CD4-positive, alpha-beta T cell treated with Interleukin-4 for 1 hour (primary cell): ENCODE measurements around the gene PHKB.

Experiments
- DNase-seq, 2 donors: peaks; one replicate each; pipeline ENCODE4 v3.0.0-alpha.2; 2020 to 2022

The PHKB gene

GRCh38 chr16:47734081-47734857 is 273.1 kb downstream of the PHKB start:
- DNase-seq, result no peak

DNA sequence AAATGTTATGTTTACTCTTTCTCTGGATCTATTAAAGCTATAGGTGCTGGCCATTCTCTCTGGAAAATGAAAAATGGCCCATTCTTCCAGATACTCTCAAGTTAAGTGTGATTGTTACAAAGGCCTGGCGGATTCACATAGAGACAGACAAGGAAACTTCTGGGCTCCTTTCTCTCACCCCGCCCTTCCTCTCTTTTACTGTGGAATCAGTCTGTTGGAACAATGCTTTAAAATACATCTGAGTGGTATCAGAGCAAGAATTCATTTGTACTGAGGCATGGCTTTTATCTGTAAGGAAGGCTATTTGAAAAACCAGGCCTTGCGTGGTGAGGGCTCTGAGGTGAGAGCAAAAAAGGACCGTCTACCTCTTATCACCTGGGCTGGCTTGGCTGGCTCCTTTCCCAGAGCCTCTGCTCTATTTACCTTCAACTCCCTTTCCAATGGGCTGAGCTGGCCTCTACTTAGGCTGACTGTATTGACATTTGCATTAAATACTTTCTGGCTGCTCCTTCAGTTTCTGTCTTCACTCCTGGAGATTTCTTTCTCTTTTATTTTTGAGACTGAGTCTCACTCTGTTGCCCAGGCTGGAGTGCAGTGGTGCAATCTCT is 274.0 kb downstream of the PHKB start:
- DNase-seq, result no peak

- DNase-seq, result no peak
Measured at GRCh38 chr16:47750371-47750770, 289.2 kb downstream of the PHKB start.
